HG03442 (cell line): Measurements from ENCODE around the gene SLC35D2.
"Not testable (repeated sequence)": the region's sequence is repeated elsewhere in the genome, so short reads cannot be mapped to it uniquely, and the experiment has no call there.

Experiments
- ATAC-seq: cut with Tn5 transposase; IDR thresholded peaks from one replicate; pipeline ENCODE4 v1.9.1; 2021; ENCODE audit warnings: mild to moderate bottlenecking, moderate library complexity; ENCODE audit not compliant: unreplicated experiment

Gene SLC35D2

DNA sequence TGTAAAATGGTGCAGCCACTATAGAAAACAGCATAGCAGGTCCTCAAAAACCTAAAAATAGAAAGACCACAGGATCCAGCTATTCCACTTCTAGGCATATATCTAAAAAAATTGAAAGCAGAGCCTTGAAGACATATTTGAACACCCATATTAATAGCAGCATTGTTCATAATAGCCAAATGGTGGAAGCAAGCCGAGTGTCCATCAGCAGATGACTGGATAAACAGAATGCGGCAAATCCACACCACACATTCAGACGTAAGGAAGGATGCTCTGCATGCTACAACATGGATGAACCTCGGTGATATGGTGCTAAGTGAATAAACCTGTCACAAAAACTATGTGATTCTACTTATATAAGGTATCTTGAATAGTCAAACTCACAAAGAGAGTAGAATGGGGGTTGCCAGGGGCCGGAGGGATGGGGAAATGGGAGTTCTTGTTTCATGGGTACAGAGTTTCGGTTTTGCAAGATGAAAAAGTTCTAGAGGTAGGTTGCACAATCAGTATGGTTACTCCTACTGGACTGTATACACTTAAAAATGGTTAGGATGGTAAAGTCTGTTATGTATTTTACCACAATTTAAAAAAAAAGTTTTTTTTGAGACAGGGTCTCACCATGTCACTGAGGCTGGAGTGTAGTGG, 64.5 kb downstream of the SLC35D2 start:
- no peak for ATAC-seq

DNA sequence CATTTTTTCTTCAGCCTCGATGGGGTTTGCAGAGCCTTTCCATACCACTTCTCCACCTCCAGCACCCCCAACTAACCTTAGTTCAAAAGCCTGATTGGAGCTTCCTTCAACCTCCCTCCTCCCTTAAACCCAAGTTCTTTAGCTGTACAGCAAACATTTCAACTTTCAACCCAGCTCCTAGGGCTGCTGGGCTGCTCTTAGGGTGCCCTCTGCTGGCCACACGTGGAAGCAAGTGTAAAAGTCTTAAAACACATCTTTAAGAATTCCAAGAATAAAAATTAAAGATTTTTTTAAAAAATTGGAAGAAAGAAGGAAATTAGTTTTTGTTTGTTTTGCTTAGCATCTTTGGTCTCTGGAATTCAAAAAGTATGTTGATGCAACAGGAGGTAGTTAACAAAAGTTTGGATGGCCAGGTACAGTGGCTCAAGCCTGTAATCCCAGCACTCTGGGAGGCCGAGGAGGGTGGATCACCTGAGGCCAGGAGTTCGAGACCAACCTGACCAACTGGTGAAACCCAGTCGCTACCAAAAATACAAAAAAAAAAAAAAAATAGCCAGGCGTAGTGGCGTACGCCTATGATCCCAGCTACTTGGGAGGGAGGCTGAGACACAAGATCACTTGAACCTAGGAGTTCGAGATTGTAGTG, 66.1 kb downstream of the SLC35D2 start:
- ATAC-seq: no peak

DNA sequence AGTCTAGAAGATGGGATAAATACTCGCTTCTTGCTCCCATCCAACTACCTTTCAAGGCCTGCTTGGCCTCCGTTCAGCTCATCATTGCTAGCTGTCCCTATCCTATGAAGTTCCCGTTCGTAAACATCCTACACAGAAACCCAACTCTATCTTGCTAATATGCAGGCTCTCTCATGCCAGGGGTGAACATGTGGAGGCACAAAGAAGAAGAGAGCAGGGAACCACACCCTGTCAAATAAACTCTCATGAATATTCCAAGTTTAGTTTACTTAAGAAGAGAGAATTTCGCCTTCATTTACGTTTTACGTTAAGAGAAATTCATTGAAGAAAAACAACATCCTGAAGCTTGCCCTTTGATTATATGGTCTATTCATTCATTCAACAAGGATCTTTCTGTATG, 73.7 kb downstream of the SLC35D2 start:
- ATAC-seq: no peak

DNA sequence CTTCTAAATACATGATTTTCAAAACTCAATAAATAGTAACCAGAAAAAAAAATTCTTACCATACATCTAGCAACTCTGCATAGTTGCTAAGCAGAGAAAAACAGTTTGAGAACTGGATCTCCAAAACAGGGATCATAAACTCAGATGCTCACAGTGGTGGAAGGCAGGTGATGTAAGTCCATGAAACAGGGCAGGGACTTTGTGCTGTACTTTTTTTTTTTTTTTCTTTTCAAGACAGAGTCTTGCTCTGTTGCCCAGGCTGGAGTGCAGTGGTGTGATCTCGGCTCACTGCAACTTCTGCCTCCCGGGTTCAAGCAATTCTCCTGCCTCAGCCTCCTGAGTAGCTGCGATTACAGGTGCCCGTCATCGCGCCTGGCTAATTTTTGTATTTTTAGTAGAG, 76.6 kb downstream of the SLC35D2 start:
- ATAC-seq: not testable (repeated sequence)

DNA sequence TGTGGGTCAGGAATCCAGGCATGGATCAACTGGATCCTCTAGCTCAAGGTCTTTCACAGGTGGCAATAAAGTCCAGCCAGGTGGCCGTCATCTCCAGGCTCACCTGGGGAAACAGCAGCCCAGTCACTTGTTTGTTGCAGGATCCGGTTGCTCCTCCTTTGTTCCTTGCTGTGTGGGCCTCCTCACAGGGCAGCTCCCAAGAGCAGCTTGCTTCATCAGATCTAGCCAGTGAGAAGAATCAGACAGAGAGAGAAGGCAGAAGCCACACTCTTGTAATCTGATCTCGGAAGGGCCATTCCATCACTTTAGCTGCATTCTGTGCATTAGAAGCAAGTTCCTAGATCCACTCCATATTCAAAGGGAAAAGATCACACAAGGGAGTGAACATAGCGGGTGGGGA, 78.3 kb downstream of the SLC35D2 start:
- no peak for ATAC-seq

DNA sequence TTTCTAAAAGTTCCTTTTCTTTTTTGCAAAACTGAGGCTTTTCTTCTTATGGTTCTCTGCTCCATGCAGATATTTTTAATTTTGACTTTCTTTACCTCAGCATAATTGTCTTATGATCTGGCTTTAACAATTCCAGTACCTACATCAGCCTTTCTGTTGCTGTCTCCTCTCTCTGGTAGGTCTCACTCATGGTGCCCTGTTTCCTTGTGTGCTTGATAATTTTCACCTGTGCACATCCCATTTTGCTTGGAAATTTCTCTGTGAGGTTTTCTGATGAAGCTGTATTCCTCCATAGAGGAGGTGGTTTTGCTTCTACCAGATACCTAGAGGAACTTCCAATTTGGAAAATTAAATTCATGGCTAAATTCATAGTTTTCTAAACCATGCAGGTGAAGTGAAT, 79.3 kb downstream of the SLC35D2 start:
- ATAC-seq: no peak

DNA sequence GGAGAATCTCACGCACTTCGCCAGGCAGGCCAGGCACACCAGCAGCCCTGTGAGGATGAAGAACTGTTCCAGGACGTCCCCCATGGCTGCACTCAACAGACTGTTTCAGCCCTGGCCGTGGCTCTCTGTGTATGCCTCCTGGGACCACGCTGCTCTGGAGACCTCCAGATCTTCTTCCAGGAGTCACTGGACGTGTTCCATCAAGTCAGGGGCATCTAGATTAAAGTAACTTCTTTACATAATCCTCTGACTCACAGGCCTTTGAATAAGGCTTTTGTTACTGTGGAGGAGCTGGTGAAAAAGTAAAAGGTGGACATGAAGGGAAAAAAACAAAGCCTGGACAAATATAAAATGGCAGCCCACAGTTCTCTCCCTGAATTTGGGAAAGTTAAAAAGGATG, 81.5 kb downstream of the SLC35D2 start, which contains the start of gene HSD17B3:
HSD17B3 (minus strand) TSS at position 156 of the 400 bp plus-strand sequence; CDS start at position 84, 72 bp downstream.
- ATAC-seq: no peak

DNA sequence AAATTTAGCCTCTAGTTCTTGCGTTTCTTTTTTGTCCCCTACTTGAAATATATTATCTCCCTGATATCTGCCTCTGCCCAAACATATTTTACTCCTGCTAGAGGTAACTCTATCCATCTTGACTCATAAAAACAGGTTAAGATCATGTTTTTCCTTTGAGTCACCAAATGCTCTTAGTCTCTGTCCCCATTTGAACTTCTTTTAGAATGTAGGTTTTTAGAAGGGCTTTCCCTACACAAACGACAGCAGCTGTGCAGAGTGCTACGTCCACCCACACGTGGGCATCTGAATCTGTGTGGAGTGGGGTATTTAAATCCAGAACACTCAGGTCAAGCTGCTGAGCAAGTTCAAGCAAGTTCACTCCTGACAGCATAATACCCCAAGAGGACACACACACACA, 83.7 kb downstream of the SLC35D2 start:
- no peak for ATAC-seq

DNA sequence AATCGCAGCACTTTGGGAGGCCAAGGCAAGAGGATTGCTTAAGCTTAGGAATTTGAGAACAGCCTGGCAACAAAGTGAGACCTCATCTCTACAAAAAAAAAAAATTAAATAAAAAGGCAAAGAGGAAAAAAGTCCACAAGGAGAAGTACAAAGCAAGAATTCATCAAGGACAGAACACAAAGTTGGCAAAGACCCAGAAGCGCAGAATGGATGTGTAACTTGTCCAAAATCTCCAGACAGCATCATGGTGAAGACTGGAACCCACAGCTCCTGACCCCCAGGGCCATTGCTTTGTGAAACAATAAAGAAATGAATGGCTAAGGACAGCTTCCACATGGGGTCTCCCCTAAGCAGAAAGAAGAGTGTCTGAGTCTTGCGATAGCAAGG, 89.4 kb downstream of the SLC35D2 start:
- ATAC-seq: no peak

DNA sequence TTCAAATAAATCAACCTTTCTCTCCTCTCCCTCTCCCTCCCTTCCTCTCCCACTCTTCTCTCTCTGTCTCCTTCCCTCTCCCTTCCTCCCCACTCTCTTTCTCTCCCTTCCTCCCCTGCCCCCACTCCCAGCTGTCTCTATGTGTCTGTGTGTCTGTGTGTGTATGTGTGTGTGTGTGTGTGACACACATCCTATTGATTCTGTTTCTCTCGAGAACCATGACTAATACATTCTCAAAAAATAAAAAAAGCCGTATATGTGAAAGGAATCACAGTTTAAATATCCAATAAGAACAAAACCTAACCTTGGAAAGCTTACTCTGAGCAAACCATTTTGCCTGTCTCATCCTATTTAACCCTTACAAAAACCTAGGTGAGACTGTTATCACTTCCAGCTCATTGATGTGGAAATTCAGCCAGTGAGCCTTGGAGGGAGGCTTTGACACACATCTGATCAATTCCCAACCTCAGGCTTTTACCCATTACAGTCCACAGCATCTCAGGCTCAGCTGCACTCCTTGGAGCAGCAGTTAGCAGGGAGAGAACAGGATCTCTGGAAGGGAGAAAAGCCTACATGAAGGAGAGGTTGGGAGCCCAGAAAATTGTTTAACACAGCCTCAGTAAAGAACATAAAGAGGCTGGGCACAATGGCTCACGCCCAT, 89.9 kb downstream of the SLC35D2 start:
- no peak for ATAC-seq

DNA sequence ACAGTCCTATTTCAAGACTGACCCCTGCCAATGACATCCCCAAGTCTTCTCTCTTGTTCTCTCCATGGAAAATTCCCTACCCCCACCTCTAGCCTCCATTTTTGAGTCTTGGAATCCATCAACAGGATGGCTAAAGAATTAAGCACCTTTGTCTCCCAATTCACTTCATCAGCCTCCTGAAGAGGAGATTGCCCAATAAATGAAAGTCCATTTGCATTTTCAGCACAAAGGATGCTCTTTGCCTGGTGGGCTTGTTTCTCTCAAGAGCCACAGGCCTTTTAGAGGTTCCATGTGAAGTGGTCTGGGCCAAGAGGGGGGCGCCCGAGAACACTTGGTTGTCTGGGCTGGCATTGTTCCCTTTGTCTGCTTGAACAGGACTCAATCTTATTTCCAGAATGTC, 94.1 kb downstream of the SLC35D2 start:
- ATAC-seq: no peak

DNA sequence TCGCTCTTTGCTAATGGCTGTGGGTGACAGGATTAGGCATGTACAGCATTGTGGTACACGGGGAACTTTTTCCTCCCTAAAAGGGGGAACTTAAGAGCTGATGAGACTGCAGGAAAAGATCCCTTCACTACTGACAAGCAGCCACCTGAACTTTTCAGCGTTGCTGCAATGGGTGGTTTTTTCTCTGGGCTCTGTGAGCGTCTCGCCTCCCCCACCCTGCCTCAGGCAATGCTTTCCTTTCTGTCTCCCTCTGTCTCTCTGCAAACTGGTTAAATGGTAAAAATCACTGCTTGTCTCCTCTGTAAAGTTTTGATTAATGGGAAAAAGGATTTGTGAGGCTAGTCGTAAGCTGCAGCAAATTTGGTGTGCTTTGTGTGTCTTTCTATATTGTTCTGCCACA, 101.9 kb downstream of the SLC35D2 start:
- ATAC-seq: no peak

DNA sequence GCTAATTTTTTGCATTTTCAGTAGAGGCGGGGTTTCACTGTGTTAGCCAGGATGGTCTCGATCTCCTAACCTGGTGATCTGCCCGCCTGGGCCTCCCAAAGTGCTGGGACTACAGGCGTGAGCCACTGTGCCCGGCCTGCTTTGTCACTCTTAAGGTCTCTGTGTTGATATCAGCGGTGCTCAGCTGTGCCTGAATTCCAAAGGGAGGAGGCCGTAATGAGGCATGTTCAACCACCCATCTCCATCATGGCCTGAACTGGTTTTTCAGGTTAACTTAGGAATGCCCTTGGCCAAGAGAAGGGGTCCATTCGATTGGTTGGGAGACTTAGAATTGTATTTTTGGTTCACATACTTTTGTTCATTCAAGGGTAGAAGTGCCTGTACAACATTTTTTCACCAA, 103.6 kb downstream of the SLC35D2 start:
- no peak for ATAC-seq

DNA sequence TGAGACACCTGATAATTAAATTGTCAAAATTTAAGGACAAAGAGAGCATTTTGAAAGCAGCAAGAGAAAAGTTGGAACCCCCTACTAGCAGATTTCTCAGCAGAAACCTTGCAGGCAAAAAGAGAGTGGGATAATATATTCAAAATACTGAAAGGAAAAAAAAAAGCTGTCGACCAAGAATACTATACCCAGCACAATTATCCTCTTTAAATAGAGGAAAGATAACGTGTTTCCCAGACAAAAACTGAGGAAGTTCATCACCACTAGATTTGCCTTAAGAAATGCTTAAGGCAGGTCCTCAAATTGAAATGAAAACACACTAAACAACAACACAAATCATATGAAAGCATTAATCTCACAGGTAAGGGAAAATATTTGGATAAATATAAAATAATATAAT, 108.6 kb downstream of the SLC35D2 start:
- no peak for ATAC-seq
